CD14-positive monocyte (primary cell): ENCODE measurements around the gene ASF1B. TPM values are rescaled to one million over a fixed set of nuclear protein-coding genes. Genes with fewer than 3 reads are reported as not detected.
A peak's percentile ranks its signal among the peaks of the same experiment; 100 is the strongest.
"Not testable (repeated sequence)": the region's sequence is repeated elsewhere in the genome, so short reads cannot be mapped to it uniquely, and the experiment has no call there.

Source experiments
- DNase-seq, 3 donors: peaks; one replicate each; pipeline ENCODE4 v3.0.0-alpha.2; 2011 to 2022
- H2AFZ ChIP-seq: 2 replicates; pipeline ENCODE4 v1.6.0; 2012; ENCODE audit warnings: mild to moderate bottlenecking, low read depth, low read length, inconsistent platforms; ENCODE audit not compliant: insufficient read depth, poor library complexity, severe bottlenecking
- H3K27ac ChIP-seq, 2 donors: 1 replicate in 1 of 2; 2 replicates in 1 of 2; pipeline ENCODE4 v1.5.1; 2012 to 2013; ENCODE audit warnings: low read length in 2 of 2, control low read depth in 1 of 2, inconsistent platforms in 1 of 2, low read depth in 1 of 2, mild to moderate bottlenecking in 1 of 2
- H3K27me3 ChIP-seq, 2 donors: one replicate each; pipeline versions ENCODE4 v1.6.0 to v1.6.1; 2011 to 2013; ENCODE audit warnings: low read length in 2 of 2; ENCODE audit not compliant: control insufficient read depth in 2 of 2, insufficient read depth in 2 of 2
- H3K36me3 ChIP-seq, 2 donors: replicated peaks in 1 of 2; 1 replicate in 1 of 2; 2 replicates in 1 of 2; pipeline versions ENCODE4 v1.5.1 to v1.6.1; 2012 to 2013; ENCODE audit warnings: low read length in 2 of 2, control low read depth in 1 of 2, inconsistent platforms in 1 of 2, mild to moderate bottlenecking in 1 of 2; ENCODE audit not compliant: insufficient read depth in 2 of 2, control insufficient read depth in 1 of 2
- H3K4me1 ChIP-seq, 2 donors: 1 replicate in 1 of 2; 2 replicates in 1 of 2; pipeline versions ENCODE4 v1.5.1 to v1.6.1; 2012 to 2013; ENCODE audit warnings: low read length in 2 of 2, control low read depth in 1 of 2, inconsistent platforms in 1 of 2, mild to moderate bottlenecking in 1 of 2, moderate library complexity in 1 of 2; ENCODE audit not compliant: insufficient read depth in 2 of 2, control insufficient read depth in 1 of 2
- H3K4me2 ChIP-seq: replicated peaks from 2 replicates; pipeline ENCODE3; 2012; ENCODE audit warnings: low read length, moderate library complexity, mild to moderate bottlenecking; ENCODE audit not compliant: poor library complexity, severe bottlenecking; ENCODE audit errors: extremely low read depth
- H3K4me3 ChIP-seq, 3 experiments: fragments of 200-600 bp in 1 of 3; sonication (generic) in 1 of 3; replicated peaks in 1 of 3; 1 replicate in 2 of 3; 2 replicates in 1 of 3; pipeline ENCODE4 v1.5.1; 2011 to 2013; ENCODE audit warnings: low read length in 3 of 3, mild to moderate bottlenecking in 3 of 3, control low read depth in 2 of 3, low read depth in 2 of 3, inconsistent platforms in 1 of 3, moderate library complexity in 1 of 3
- H3K79me2 ChIP-seq: 2 replicates; pipeline ENCODE4 v1.6.0; 2012; ENCODE audit warnings: mild to moderate bottlenecking, control low read depth, inconsistent platforms, low read length, moderate library complexity; ENCODE audit not compliant: insufficient read depth
- H3K9ac ChIP-seq: 2 replicates; pipeline ENCODE4 v1.6.0; 2017; ENCODE audit warnings: low read length, mild to moderate bottlenecking; ENCODE audit not compliant: insufficient read depth, poor library complexity, severe bottlenecking
- H3K9me3 ChIP-seq, 2 donors: replicated peaks in 1 of 2; 1 replicate in 1 of 2; 2 replicates in 1 of 2; pipeline versions ENCODE4 v1.5.1 to v1.6.1; 2012 to 2013; ENCODE audit warnings: low read length in 2 of 2, control low read depth in 1 of 2; ENCODE audit not compliant: control insufficient read depth in 1 of 2, insufficient read depth in 1 of 2
- H4K20me1 ChIP-seq: 2 replicates; pipeline ENCODE4 v1.6.0; 2012; ENCODE audit warnings: mild to moderate bottlenecking, low read length, control low read depth, moderate library complexity; ENCODE audit not compliant: insufficient read depth
- H3K27ac Mint-ChIP-seq, 7 donors: one replicate each; pipeline ENCODE4 v1.8.0; 2020; ENCODE audit warnings: mild to moderate bottlenecking in 7 of 7, mixed read lengths in 7 of 7, moderate library complexity in 6 of 7, inconsistent platforms in 2 of 7
- H3K27me3 Mint-ChIP-seq, 3 donors: one replicate each; pipeline ENCODE4 v1.8.0; 2021 to 2022; ENCODE audit warnings: low read depth in 3 of 3, mild to moderate bottlenecking in 3 of 3, mixed read lengths in 3 of 3, moderate library complexity in 3 of 3, inconsistent platforms in 1 of 3
- H3K36me3 Mint-ChIP-seq, 2 donors: one replicate each; pipeline ENCODE4 v1.8.0; 2020; ENCODE audit warnings: mixed read lengths in 2 of 2, inconsistent platforms in 1 of 2, mild to moderate bottlenecking in 1 of 2
- H3K4me1 Mint-ChIP-seq: one replicate; pipeline ENCODE4 v1.8.0; 2020; ENCODE audit warnings: mild to moderate bottlenecking, mixed read lengths
- H3K4me3 Mint-ChIP-seq, 2 donors: one replicate each; pipeline ENCODE4 v1.8.0; 2020; ENCODE audit warnings: mild to moderate bottlenecking in 2 of 2, mixed read lengths in 2 of 2, moderate library complexity in 1 of 2
- H3K9me3 Mint-ChIP-seq, 7 donors: one replicate each; pipeline ENCODE4 v1.8.0; 2020 to 2022; ENCODE audit warnings: mixed read lengths in 7 of 7, mild to moderate bottlenecking in 6 of 7, moderate library complexity in 6 of 7, inconsistent platforms in 2 of 7
- CTCF ChIP-seq: fragments of 200-600 bp; IDR thresholded peaks from one replicate; pipeline ENCODE4 v1.8.0; 2022; ENCODE audit warnings: antibody characterized with exemption, mild to moderate bottlenecking
- WGBS: methylation state at CpG from one replicate; pipeline ENCODE4 v1.1.5; 2013; ENCODE audit warnings: missing lambda C conversion rate; ENCODE audit not compliant: insufficient coverage; 5-methylcytosine and 5-hydroxymethylcytosine counted together
- intact Hi-C, 2 donors: fragments of 100-400 bp; cut with micrococcal nuclease; formaldehyde crosslinking; loops; one replicate each; pipeline versions ENCODE4 v1.15.0 to v1.15.1; 2023
- polyA minus RNA-seq: library from RNA; depleted of rRNA, polyadenylated mRNA; stranded (reverse); fragments of >200 nt; gene quantifications from 2 replicates; pipeline ENCODE4 v1.2.3, GENCODE V29; 2012
- polyA plus RNA-seq, 3 donors: library from polyadenylated mRNA; depleted of rRNA in 1 of 3; unstranded in 2 of 3; stranded (reverse) in 1 of 3; fragments of 300-500 nt in 2 of 3; fragments of >200 nt in 1 of 3; fragmentation: Illumina TruSeq in 2 of 3; gene quantifications; 1 replicate in 2 of 3; 2 replicates in 1 of 3; pipeline ENCODE4 v1.2.3, GENCODE V29; 2012 to 2021
- total RNA-seq, 12 experiments: library from RNA in 1 of 12; stranded (reverse) in 1 of 12; fragments of 120-200 nt in 1 of 12; gene quantifications; one replicate each; pipeline ENCODE4 v1.2.4 and lab custom pipeline; 2013 to 2026; ENCODE audit warnings: mixed read lengths in 6 of 12, inconsistent platforms in 1 of 12

The ASF1B gene
- 8.6 TPM for total RNA-seq (2013)
- polyA plus RNA-seq (10 to 100 TPM in 1 of 3 donors, 1 to 10 TPM in 2; 6.3 to 13.4 (median 9.2) TPM), polyA minus RNA-seq (8.2 and 8.3 TPM in 2 replicates), total RNA-seq (lab: John Stamatoyannopoulos, UW) (3.1 to 11.5 (median 3.7) reads per million in 11 experiments)

GRCh38 chr19:14136509-14137281 is at the start of gene ASF1B:
ASF1B (minus strand) TSS chr19:14136589; CDS start chr19:14136456, 133 bp downstream.
- peak; percentile 100 for DNase-seq
- Mint-ChIP-seq H3K27ac (peak within 1 kb of the TSS; percentile 76 to 98 (median 97)), H3K4me1 (peaks cover 56% of the 10 kb centered on the region), H3K36me3 (peaks cover 2 to 8% of the 10 kb centered on the region in 2 donors), H3K27me3 (peaks cover 0 to 1% (median 0%) of the 10 kb centered on the region in 3 donors), H3K9me3 (no peaks in the 10 kb centered on the region), H3K4me3 (peak within 1 kb of the TSS; percentile 90 to 91)
- WGBS = under 1% methylated on average over 78 of the region's 78 CpGs
- intact Hi-C loops = loop anchor here in 1 of 2 donors (2.0 to 5.0 kb wide), 4 partner anchors 22 to 254 kb away; partner anchors contain the start of gene SAMD1
- peak within 1 kb of the TSS; percentile 60 to 96 (median 90) for H3K4me3 ChIP-seq
- peak within 1 kb of the TSS; percentile 90 for H3K9ac ChIP-seq
- H3K79me2 ChIP-seq = peaks cover 86% of the 10 kb centered on the region
- peak within 1 kb of the TSS; percentile 81 for H2AFZ ChIP-seq
- H3K27me3 ChIP-seq = no peaks in the 10 kb centered on the region
- peaks cover 27% of the 10 kb centered on the region for H4K20me1 ChIP-seq
- peaks cover 46 to 58% of the 10 kb centered on the region in 2 donors for H3K4me1 ChIP-seq
- H3K27ac ChIP-seq = peak within 1 kb of the TSS; percentile 91 to 94
- peak; percentile 69 for TF ChIP-seq CTCF
- H3K36me3 ChIP-seq = no peaks in the 10 kb centered on the region
- no peaks in the 10 kb centered on the region for H3K9me3 ChIP-seq
- H3K4me2 ChIP-seq = peak within 1 kb of the TSS; percentile 92

GRCh38 chr19:14185691-14186090 is 49.3 kb upstream of the ASF1B start:
- intact Hi-C loops, H3K27me3 Mint-ChIP-seq, H3K36me3 ChIP-seq, H3K4me1 Mint-ChIP-seq, H3K9ac ChIP-seq, H3K4me3 Mint-ChIP-seq, H3K36me3 Mint-ChIP-seq, H3K79me2 ChIP-seq, H3K27me3 ChIP-seq, DNase-seq, H3K9me3 Mint-ChIP-seq, H3K4me2 ChIP-seq, H3K27ac ChIP-seq, H3K4me1 ChIP-seq, H3K9me3 ChIP-seq, H4K20me1 ChIP-seq, H2AFZ ChIP-seq, H3K4me3 ChIP-seq, H3K27ac Mint-ChIP-seq: not testable (repeated sequence)
- no CpG with 5 or more reads among the region's 1 CpG for WGBS
